Measurements from ENCODE around the gene NFYA. TPM values are rescaled to one million over a fixed set of nuclear protein-coding genes. Genes with fewer than 3 reads are reported as not detected.

NFYA gene
- total and polyA plus RNA-seq, 2 experiments from 2014 or later: 18.7 to 25.2 TPM

GRCh38 chr6:41040101-41040939, 32.5 kb upstream of the NFYA start:
- H3K4me1 ChIP-seq (ENCODE audit: insufficient read depth): peaks cover 39% of the 10 kb centered on the region
- DNase-seq (ENCODE audit: low spot score): peak; percentile 88
- H3K9me3 ChIP-seq (ENCODE audit: low read depth): no peaks in the 10 kb centered on the region
- TF ChIP-seq EZH2phosphoT487 (IDR thresholded peaks at IDR 0.05; ENCODE audit: low read depth, severe bottlenecking, unreplicated experiment) (no peak), EZH2 (IDR thresholded peaks at IDR 0.05; ENCODE audit: borderline replicate concordance) (no peak), CTCF (IDR thresholded peaks at IDR 0.05; ENCODE audit: poor library complexity) (no peak)
- no peaks in the 10 kb centered on the region for H3K9me2 ChIP-seq (replicated peaks; ENCODE audit: insufficient read depth)
- H3K36me3 ChIP-seq (replicated peaks; ENCODE audit: insufficient read depth, low read depth): no peaks in the 10 kb centered on the region
- H3K79me2 ChIP-seq: peaks cover 26% of the 10 kb centered on the region
- H3K4me3 ChIP-seq: no peak overlapping the region
- peak overlapping the region; percentile 95 for H3K27ac ChIP-seq
- H4K20me1 ChIP-seq (ENCODE audit: insufficient read depth, poor library complexity, severe bottlenecking): no peaks in the 10 kb centered on the region
- WGBS (ENCODE audit: low lambda C conversion rate, missing lambda C conversion rate): 52% methylated on average over 6 of the region's 6 CpGs
- H2AFZ ChIP-seq: peak overlapping the region; percentile 29
- peak overlapping the region; percentile 63 for H3K4me2 ChIP-seq
- H3K27me3 ChIP-seq: no peaks in the 10 kb centered on the region

DNA sequence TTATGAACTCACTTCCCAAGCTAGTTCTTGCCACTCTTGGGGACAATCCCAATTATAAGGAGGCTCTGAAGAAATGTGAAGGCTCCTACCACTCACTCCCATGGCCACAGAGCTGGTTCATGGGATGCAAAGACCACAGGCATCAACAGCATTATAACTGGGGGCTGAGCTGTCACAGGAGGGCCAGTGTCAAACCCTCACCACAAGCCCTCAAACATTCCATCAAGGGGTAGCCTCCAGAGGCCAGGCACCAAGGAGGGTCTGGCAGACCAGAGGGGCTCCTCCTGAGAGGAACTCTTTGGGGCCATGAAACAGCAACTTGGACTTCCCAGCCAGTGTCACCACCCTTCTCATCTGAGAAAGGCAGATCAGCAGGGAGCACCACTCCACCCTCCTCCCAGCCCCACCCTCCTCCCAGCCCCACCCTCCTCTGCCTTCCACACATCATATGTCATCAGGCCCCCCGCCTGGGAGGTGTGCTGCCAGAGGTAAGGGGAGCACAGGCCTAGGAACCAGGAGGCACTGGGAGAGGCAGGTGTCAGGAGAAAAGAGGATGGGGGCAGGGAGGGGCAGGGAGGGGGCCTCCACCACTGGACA, 31.7 kb upstream of the NFYA start:
- DNase-seq (ENCODE audit: low spot score): no peak
- peak overlapping the region; percentile 95 for H3K27ac ChIP-seq
- H3K4me2 ChIP-seq: peak overlapping the region; percentile 44

GRCh38 chr6:41042226-41043055, 30.3 kb upstream of the NFYA start, which contains the start of gene TSPO2:
TSS of gene TSPO2 (plus strand) at chr6:41042467. CDS start at chr6:41042986, 519 bp downstream.
- Histone ChIP-seq H3K9me2 (replicated peaks; ENCODE audit: insufficient read depth) (no peaks in the 10 kb centered on the region), H3K36me3 (replicated peaks; ENCODE audit: insufficient read depth, low read depth) (no peaks in the 10 kb centered on the region), H4K20me1 (ENCODE audit: insufficient read depth, poor library complexity, severe bottlenecking) (no peaks in the 10 kb centered on the region), H3K27ac (peak within 1 kb of the TSS; percentile 95), H3K79me2 (peaks cover 8% of the 10 kb centered on the region), H3K4me1 (ENCODE audit: insufficient read depth) (peaks cover 43% of the 10 kb centered on the region), H3K9me3 (ENCODE audit: low read depth) (no peaks in the 10 kb centered on the region), H3K4me2 (no peak within 1 kb of the TSS), H3K27me3 (no peaks in the 10 kb centered on the region), H3K4me3 (no peak within 1 kb of the TSS), H2AFZ (no peak within 1 kb of the TSS)
- DNase-seq (ENCODE audit: low spot score): no peak
- 95% methylated on average over 10 of the region's 10 CpGs for WGBS (ENCODE audit: low lambda C conversion rate, missing lambda C conversion rate)
- TF ChIP-seq CTCF (IDR thresholded peaks at IDR 0.05; ENCODE audit: poor library complexity) (no peak), EZH2 (IDR thresholded peaks at IDR 0.05; ENCODE audit: borderline replicate concordance) (no peak), EZH2phosphoT487 (IDR thresholded peaks at IDR 0.05; ENCODE audit: low read depth, severe bottlenecking, unreplicated experiment) (no peak)

More for the DNA sequence above, 31.7 kb upstream of the NFYA start:
- Histone ChIP-seq H3K4me1 (ENCODE audit: insufficient read depth) (peaks cover 39% of the 10 kb centered on the region), H2AFZ (no peak overlapping the region), H3K9me3 (ENCODE audit: low read depth) (no peaks in the 10 kb centered on the region), H3K27me3 (no peaks in the 10 kb centered on the region), H3K79me2 (peaks cover 19% of the 10 kb centered on the region), H4K20me1 (ENCODE audit: insufficient read depth, poor library complexity, severe bottlenecking) (no peaks in the 10 kb centered on the region), H3K36me3 (replicated peaks; ENCODE audit: insufficient read depth, low read depth) (no peaks in the 10 kb centered on the region), H3K4me3 (no peak overlapping the region), H3K9me2 (replicated peaks; ENCODE audit: insufficient read depth) (no peaks in the 10 kb centered on the region)
- 83% methylated on average over 1 of the region's 1 CpG for WGBS (ENCODE audit: low lambda C conversion rate, missing lambda C conversion rate)
- TF ChIP-seq EZH2 (IDR thresholded peaks at IDR 0.05; ENCODE audit: borderline replicate concordance): no peak
- no peak for TF ChIP-seq EZH2phosphoT487 (IDR thresholded peaks at IDR 0.05; ENCODE audit: low read depth, severe bottlenecking, unreplicated experiment)
- no peak for TF ChIP-seq CTCF (IDR thresholded peaks at IDR 0.05; ENCODE audit: poor library complexity)

Data from hepatocyte (in vitro differentiated cells).